Inflammatory macrophage treated with lipopolysaccharide for 1 hour (primary cell): Measurements from ENCODE around the gene CALY.
A peak's percentile ranks its signal among the peaks of the same experiment; 100 is the strongest.
"Not testable (repeated sequence)": the region's sequence is repeated elsewhere in the genome, so short reads cannot be mapped to it uniquely, and the experiment has no call there.

Experiments used
- DNase-seq, 2 donors: peaks; one replicate each; pipeline ENCODE4 v3.0.0-alpha.2; 2020 to 2022

The CALY gene

GRCh38 chr10:133328358-133329343, 8.0 kb downstream of the CALY start:
- no peak for DNase-seq

GRCh38 chr10:133327651-133328357, 8.9 kb downstream of the CALY start:
- DNase-seq = no peak

- DNase-seq = no peak
Observed at GRCh38 chr10:133326745-133327650, 9.7 kb downstream of the CALY start.

- DNase-seq = no peak
Observed at GRCh38 chr10:133326223-133326551, 10.5 kb downstream of the CALY start.

- no peak for DNase-seq
Observed at GRCh38 chr10:133325440-133326222, 11.1 kb downstream of the CALY start.

- DNase-seq = no peak
Observed at GRCh38 chr10:133324857-133325260, 11.8 kb downstream of the CALY start.

GRCh38 chr10:133324198-133324792, 12.4 kb downstream of the CALY start:
- DNase-seq = no peak

GRCh38 chr10:133322064-133322709, 14.5 kb downstream of the CALY start:
- DNase-seq = not testable (repeated sequence)

- not testable (repeated sequence) for DNase-seq
Observed at GRCh38 chr10:133320852-133321422, 15.8 kb downstream of the CALY start.

- DNase-seq = peak; percentile 39 to 79
Observed at GRCh38 chr10:133318494-133319127, 18.1 kb downstream of the CALY start.

- DNase-seq = no peak
Observed at GRCh38 chr10:133316732-133317131, 20.0 kb downstream of the CALY start.

GRCh38 chr10:133316266-133316665, 20.4 kb downstream of the CALY start:
- DNase-seq = no peak

GRCh38 chr10:133315847-133316246, 20.8 kb downstream of the CALY start:
- DNase-seq = no peak

GRCh38 chr10:133314911-133315310, 21.8 kb downstream of the CALY start:
- DNase-seq = no peak

GRCh38 chr10:133313192-133313591, 23.5 kb downstream of the CALY start:
- no peak for DNase-seq

- no peak for DNase-seq
Observed at GRCh38 chr10:133312769-133313145, 23.9 kb downstream of the CALY start.

GRCh38 chr10:133312016-133312768, 24.5 kb downstream of the CALY start:
- no peak for DNase-seq

GRCh38 chr10:133311570-133311969, 25.1 kb downstream of the CALY start:
- no peak for DNase-seq

- DNase-seq = no peak
Observed at GRCh38 chr10:133310789-133311188, 25.9 kb downstream of the CALY start.

- DNase-seq = no peak
Observed at GRCh38 chr10:133310399-133310755, 26.3 kb downstream of the CALY start.
